ENCODE data around the gene PDS5B.

- TF ChIP-seq, protein P1, sequence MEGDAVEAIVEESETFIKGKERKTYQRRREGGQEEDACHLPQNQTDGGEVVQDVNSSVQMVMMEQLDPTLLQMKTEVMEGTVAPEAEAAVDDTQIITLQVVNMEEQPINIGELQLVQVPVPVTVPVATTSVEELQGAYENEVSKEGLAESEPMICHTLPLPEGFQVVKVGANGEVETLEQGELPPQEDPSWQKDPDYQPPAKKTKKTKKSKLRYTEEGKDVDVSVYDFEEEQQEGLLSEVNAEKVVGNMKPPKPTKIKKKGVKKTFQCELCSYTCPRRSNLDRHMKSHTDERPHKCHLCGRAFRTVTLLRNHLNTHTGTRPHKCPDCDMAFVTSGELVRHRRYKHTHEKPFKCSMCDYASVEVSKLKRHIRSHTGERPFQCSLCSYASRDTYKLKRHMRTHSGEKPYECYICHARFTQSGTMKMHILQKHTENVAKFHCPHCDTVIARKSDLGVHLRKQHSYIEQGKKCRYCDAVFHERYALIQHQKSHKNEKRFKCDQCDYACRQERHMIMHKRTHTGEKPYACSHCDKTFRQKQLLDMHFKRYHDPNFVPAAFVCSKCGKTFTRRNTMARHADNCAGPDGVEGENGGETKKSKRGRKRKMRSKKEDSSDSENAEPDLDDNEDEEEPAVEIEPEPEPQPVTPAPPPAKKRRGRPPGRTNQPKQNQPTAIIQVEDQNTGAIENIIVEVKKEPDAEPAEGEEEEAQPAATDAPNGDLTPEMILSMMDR (conservative IDR thresholded peaks at IDR 0.05; ENCODE audit: low read depth in 2 of 2): no peak
- TF ChIP-seq JUNB (IDR thresholded peaks at IDR 0.05; ENCODE audit: unreplicated experiment): no peak
- TF ChIP-seq EZH2phosphoT487 (IDR thresholded peaks at IDR 0.05; ENCODE audit: unreplicated experiment): no peak
- TF ChIP-seq ETS1 (IDR thresholded peaks at IDR 0.05): no peak
- no peak for TF ChIP-seq REST (IDR thresholded peaks at IDR 0.05; ENCODE audit: unreplicated experiment)
- TF ChIP-seq POLR2AphosphoS5 (IDR thresholded peaks at IDR 0.05; ENCODE audit: low read depth): no peak
- TF ChIP-seq EZH2 (IDR thresholded peaks at IDR 0.05; ENCODE audit: low read depth, unreplicated experiment): no peak
- no peak for TF ChIP-seq ZNF114 (CRISPR knock-in tag; IDR thresholded peaks at IDR 0.05)
- TF ChIP-seq STAT1 (IDR thresholded peaks at IDR 0.05; ENCODE audit: unreplicated experiment): no peak
- no peak for TF ChIP-seq ZNF331 (CRISPR knock-in tag; IDR thresholded peaks at IDR 0.05; ENCODE audit: low read depth)
- no peak for TF ChIP-seq CREB1 (CRISPR knock-in tag; IDR thresholded peaks at IDR 0.05; ENCODE audit: low read depth)
- TF ChIP-seq, protein P2, sequence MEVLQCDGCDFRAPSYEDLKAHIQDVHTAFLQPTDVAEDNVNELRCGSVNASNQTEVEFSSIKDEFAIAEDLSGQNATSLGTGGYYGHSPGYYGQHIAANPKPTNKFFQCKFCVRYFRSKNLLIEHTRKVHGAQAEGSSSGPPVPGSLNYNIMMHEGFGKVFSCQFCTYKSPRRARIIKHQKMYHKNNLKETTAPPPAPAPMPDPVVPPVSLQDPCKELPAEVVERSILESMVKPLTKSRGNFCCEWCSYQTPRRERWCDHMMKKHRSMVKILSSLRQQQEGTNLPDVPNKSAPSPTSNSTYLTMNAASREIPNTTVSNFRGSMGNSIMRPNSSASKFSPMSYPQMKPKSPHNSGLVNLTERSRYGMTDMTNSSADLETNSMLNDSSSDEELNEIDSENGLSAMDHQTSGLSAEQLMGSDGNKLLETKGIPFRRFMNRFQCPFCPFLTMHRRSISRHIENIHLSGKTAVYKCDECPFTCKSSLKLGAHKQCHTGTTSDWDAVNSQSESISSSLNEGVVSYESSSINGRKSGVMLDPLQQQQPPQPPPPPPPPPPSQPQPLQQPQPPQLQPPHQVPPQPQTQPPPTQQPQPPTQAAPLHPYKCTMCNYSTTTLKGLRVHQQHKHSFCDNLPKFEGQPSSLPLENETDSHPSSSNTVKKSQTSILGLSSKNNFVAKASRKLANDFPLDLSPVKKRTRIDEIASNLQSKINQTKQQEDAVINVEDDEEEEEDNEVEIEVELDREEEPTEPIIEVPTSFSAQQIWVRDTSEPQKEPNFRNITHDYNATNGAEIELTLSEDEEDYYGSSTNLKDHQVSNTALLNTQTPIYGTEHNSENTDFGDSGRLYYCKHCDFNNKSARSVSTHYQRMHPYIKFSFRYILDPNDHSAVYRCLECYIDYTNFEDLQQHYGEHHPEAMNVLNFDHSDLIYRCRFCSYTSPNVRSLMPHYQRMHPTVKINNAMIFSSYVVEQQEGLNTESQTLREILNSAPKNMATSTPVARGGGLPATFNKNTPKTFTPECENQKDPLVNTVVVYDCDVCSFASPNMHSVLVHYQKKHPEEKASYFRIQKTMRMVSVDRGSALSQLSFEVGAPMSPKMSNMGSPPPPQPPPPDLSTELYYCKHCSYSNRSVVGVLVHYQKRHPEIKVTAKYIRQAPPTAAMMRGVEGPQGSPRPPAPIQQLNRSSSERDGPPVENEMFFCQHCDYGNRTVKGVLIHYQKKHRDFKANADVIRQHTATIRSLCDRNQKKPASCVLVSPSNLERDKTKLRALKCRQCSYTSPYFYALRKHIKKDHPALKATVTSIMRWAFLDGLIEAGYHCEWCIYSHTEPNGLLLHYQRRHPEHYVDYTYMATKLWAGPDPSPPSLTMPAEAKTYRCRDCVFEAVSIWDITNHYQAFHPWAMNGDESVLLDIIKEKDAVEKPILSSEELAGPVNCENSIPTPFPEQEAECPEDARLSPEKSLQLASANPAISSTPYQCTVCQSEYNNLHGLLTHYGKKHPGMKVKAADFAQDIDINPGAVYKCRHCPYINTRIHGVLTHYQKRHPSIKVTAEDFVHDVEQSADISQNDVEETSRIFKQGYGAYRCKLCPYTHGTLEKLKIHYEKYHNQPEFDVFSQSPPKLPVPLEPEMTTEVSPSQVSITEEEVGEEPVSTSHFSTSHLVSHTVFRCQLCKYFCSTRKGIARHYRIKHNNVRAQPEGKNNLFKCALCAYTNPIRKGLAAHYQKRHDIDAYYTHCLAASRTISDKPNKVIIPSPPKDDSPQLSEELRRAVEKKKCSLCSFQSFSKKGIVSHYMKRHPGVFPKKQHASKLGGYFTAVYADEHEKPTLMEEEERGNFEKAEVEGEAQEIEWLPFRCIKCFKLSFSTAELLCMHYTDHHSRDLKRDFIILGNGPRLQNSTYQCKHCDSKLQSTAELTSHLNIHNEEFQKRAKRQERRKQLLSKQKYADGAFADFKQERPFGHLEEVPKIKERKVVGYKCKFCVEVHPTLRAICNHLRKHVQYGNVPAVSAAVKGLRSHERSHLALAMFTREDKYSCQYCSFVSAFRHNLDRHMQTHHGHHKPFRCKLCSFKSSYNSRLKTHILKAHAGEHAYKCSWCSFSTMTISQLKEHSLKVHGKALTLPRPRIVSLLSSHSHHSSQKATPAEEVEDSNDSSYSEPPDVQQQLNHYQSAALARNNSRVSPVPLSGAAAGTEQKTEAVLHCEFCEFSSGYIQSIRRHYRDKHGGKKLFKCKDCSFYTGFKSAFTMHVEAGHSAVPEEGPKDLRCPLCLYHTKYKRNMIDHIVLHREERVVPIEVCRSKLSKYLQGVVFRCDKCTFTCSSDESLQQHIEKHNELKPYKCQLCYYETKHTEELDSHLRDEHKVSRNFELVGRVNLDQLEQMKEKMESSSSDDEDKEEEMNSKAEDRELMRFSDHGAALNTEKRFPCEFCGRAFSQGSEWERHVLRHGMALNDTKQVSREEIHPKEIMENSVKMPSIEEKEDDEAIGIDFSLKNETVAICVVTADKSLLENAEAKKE (CRISPR knock-in tag; IDR thresholded peaks at IDR 0.05): no peak
- no peak for TF ChIP-seq NANOG (IDR thresholded peaks at IDR 0.05; ENCODE audit: borderline replicate concordance)
Observed at GRCh38 chr13:32752311-32752710, 166.1 kb downstream of the PDS5B start.

Measured in GM23338 (cell line).